ENCODE data around the gene BFSP2.
"Not testable (repeated sequence)": the region's sequence is repeated elsewhere in the genome, so short reads cannot be mapped to it uniquely, and the experiment has no call there.

BFSP2 gene

GRCh38 chr3:133457025-133457424, 57.2 kb downstream of the BFSP2 start:
- no peak for DNase-seq (ENCODE audit: low spot score)

GRCh38 chr3:133457465-133458067, 57.7 kb downstream of the BFSP2 start:
- DNase-seq (ENCODE audit: low spot score), result no peak

- no peak for DNase-seq (ENCODE audit: low spot score)
These were observed 59.5 kb downstream of the BFSP2 start for GRCh38 chr3:133459400-133459799.

- no peak for DNase-seq (ENCODE audit: low spot score)
These were observed 61.0 kb downstream of the BFSP2 start for GRCh38 chr3:133460809-133461208.

GRCh38 chr3:133461291-133461690, 61.4 kb downstream of the BFSP2 start:
- DNase-seq (ENCODE audit: low spot score), result no peak

GRCh38 chr3:133463347-133463860, 63.5 kb downstream of the BFSP2 start:
- DNase-seq (ENCODE audit: low spot score), result no peak

GRCh38 chr3:133464573-133464972, 64.7 kb downstream of the BFSP2 start:
- DNase-seq (ENCODE audit: low spot score), result no peak

GRCh38 chr3:133466531-133467386, 66.9 kb downstream of the BFSP2 start:
- no peak for DNase-seq (ENCODE audit: low spot score)

GRCh38 chr3:133467780-133468179, 67.9 kb downstream of the BFSP2 start:
- DNase-seq (ENCODE audit: low spot score), result no peak

GRCh38 chr3:133468251-133468721, 68.4 kb downstream of the BFSP2 start:
- no peak for DNase-seq (ENCODE audit: low spot score)

- DNase-seq (ENCODE audit: low spot score), result no peak
These were observed 69.4 kb downstream of the BFSP2 start for GRCh38 chr3:133469140-133469731.

- no peak for DNase-seq (ENCODE audit: low spot score)
These were observed 72.4 kb downstream of the BFSP2 start for GRCh38 chr3:133472242-133472641.

GRCh38 chr3:133472889-133473288, 73.0 kb downstream of the BFSP2 start:
- DNase-seq (ENCODE audit: low spot score), result no peak

GRCh38 chr3:133473472-133474191, 73.8 kb downstream of the BFSP2 start:
- not testable (repeated sequence) for DNase-seq (ENCODE audit: low spot score)

- no peak for DNase-seq (ENCODE audit: low spot score)
These were observed 74.5 kb downstream of the BFSP2 start for GRCh38 chr3:133474251-133474801.

GRCh38 chr3:133474817-133475216, 75.0 kb downstream of the BFSP2 start:
- no peak for DNase-seq (ENCODE audit: low spot score)

GRCh38 chr3:133475245-133476010, 75.6 kb downstream of the BFSP2 start:
- no peak for DNase-seq (ENCODE audit: low spot score)

GRCh38 chr3:133476971-133477375, 77.1 kb downstream of the BFSP2 start:
- DNase-seq (ENCODE audit: low spot score), result no peak

- no peak for DNase-seq (ENCODE audit: low spot score)
These were observed 77.6 kb downstream of the BFSP2 start for GRCh38 chr3:133477487-133477886.

GRCh38 chr3:133478624-133479023, 78.8 kb downstream of the BFSP2 start:
- DNase-seq (ENCODE audit: low spot score), result no peak

- no peak for DNase-seq (ENCODE audit: low spot score)
These were observed 79.5 kb downstream of the BFSP2 start for GRCh38 chr3:133479401-133479800.

Measured in CD4-positive, alpha-beta T cell treated with Interleukin-6 at 100 ng/mL for 8 hours (primary cell).